AG10803 (cell line): Measurements from ENCODE around the gene BRAT1.

Source experiments
- DNase-seq: peaks from one replicate; pipeline ENCODE4 v3.0.0; 2010; ENCODE audit warnings: low read depth
- H3K4me3 ChIP-seq: 2 replicates; pipeline ENCODE4 v1.5.1; 2011; ENCODE audit warnings: mild to moderate bottlenecking, low read length, control low read depth
- CTCF ChIP-seq: conservative IDR thresholded peaks from 2 replicates; pipeline ENCODE4 v1.5.1; 2011; ENCODE audit warnings: mild to moderate bottlenecking, low read length, control low read depth, inconsistent platforms

The BRAT1 gene

GRCh38 chr7:2517678-2518507 lies 37.4 kb downstream of the BRAT1 start:
- no peak overlapping the region for H3K4me3 ChIP-seq
- TF ChIP-seq CTCF: no peak
- no peak for DNase-seq

- no peak overlapping the region for H3K4me3 ChIP-seq
- peak; percentile 37 for TF ChIP-seq CTCF
Measured at GRCh38 chr7:2517026-2517425, 38.3 kb downstream of the BRAT1 start.

GRCh38 chr7:2516194-2516555 lies 39.1 kb downstream of the BRAT1 start:
- no peak overlapping the region for H3K4me3 ChIP-seq
- DNase-seq: no peak
- TF ChIP-seq CTCF: no peak

More at GRCh38 chr7:2517026-2517425, 38.3 kb downstream of the BRAT1 start:
- DNase-seq: peak; percentile 94

- no peak for TF ChIP-seq CTCF
- H3K4me3 ChIP-seq: no peak overlapping the region
- DNase-seq: peak; percentile 43
Measured at GRCh38 chr7:2515424-2516193, 39.7 kb downstream of the BRAT1 start.

- H3K4me3 ChIP-seq: no peak overlapping the region
- TF ChIP-seq CTCF: no peak
- no peak for DNase-seq
Measured at GRCh38 chr7:2514473-2515423, 40.6 kb downstream of the BRAT1 start.

- no peak for TF ChIP-seq CTCF
- DNase-seq: no peak
- H3K4me3 ChIP-seq: no peak overlapping the region
Measured at GRCh38 chr7:2513702-2514101, 41.6 kb downstream of the BRAT1 start.
